Measurements from ENCODE around the gene GRID2. TPM values are rescaled to one million over a fixed set of nuclear protein-coding genes. Genes with fewer than 3 reads are reported as not detected.

The GRID2 gene
- total RNA-seq, 2 donors from 2014 or later = 27.3 to 40.4 TPM

GRCh38 chr4:92636038-92636806 lies 332.5 kb downstream of the GRID2 start:
- H3K9ac ChIP-seq (ENCODE audit: extremely low read depth, low read length, poor library complexity, severe bottlenecking) = no peak overlapping the region
- Mint-ChIP-seq H3K27me3 (ENCODE audit: insufficient read depth) (no peaks in the 10 kb centered on the region), H3K4me3 (no peak overlapping the region), H3K9me3 (no peaks in the 10 kb centered on the region), H3K27ac (no peak overlapping the region), H3K4me1 (peaks cover 11% of the 10 kb centered on the region), H3K36me3 (ENCODE audit: low read depth) (no peaks in the 10 kb centered on the region)
- H3K9me3 ChIP-seq (ENCODE audit: control insufficient read depth, low read length) = no peaks in the 10 kb centered on the region
- no peaks in the 10 kb centered on the region for H3K4me1 ChIP-seq (ENCODE audit: control insufficient read depth, insufficient read depth, low read length)
- H3K4me3 ChIP-seq (ENCODE audit: low read length) = no peak overlapping the region
- WGBS, 2 experiments (ENCODE audit: insufficient coverage in 1 of 2, insufficient read length in 1 of 2) = 83% methylated on average over 1 to 6 of the region's 6 CpGs
- peak overlapping the region; percentile 51 for H3K27ac ChIP-seq (ENCODE audit: low read depth, low read length)
- TF ChIP-seq CTCF (conservative IDR thresholded peaks at IDR 0.05) = no peak
- DNase-seq = no peak
- no peaks in the 10 kb centered on the region for H3K27me3 ChIP-seq (ENCODE audit: control insufficient read depth, insufficient read depth, low read length, poor library complexity, severe bottlenecking)
- H3K36me3 ChIP-seq (ENCODE audit: control insufficient read depth, insufficient read depth, low read length) = no peaks in the 10 kb centered on the region

DNA sequence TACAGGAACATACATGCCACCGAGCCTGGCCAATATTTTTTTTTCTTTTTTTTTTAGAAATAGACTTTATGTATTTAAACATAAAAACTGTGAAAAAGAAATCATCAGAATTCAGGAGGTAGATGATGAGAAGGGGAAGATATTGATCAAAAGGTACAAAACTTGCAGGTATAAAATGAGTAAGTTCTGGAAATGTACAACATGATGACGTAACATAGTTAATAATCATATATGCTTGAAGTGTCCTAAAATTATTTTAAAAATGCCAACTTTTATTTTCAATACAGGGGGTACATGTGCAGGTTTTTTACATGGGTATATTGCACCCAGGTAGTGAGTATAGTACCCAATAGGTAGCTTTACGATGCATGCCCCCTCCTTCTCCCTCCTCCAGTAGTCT lies 337.6 kb downstream of the GRID2 start:
- Histone ChIP-seq H3K36me3 (ENCODE audit: control insufficient read depth, insufficient read depth, low read length) (no peaks in the 10 kb centered on the region), H3K4me3 (ENCODE audit: low read length) (no peak overlapping the region), H3K9me3 (ENCODE audit: control insufficient read depth, low read length) (no peaks in the 10 kb centered on the region), H3K9ac (ENCODE audit: extremely low read depth, low read length, poor library complexity, severe bottlenecking) (no peak overlapping the region), H3K27ac (ENCODE audit: low read depth, low read length) (no peak overlapping the region), H3K27me3 (ENCODE audit: control insufficient read depth, insufficient read depth, low read length, poor library complexity, severe bottlenecking) (no peaks in the 10 kb centered on the region), H3K4me1 (ENCODE audit: control insufficient read depth, insufficient read depth, low read length) (no peaks in the 10 kb centered on the region)
- H3K4me3 Mint-ChIP-seq = no peak overlapping the region
- no peak for TF ChIP-seq CTCF (conservative IDR thresholded peaks at IDR 0.05)
- H3K27ac Mint-ChIP-seq = no peak overlapping the region
- H3K36me3 Mint-ChIP-seq (ENCODE audit: low read depth) = no peaks in the 10 kb centered on the region
- no peaks in the 10 kb centered on the region for H3K27me3 Mint-ChIP-seq (ENCODE audit: insufficient read depth)
- 90 to 100% methylated on average over 1 to 3 of the region's 3 CpGs for WGBS, 2 experiments (ENCODE audit: insufficient coverage in 1 of 2, insufficient read length in 1 of 2)
- no peaks in the 10 kb centered on the region for H3K9me3 Mint-ChIP-seq
- H3K4me1 Mint-ChIP-seq = peaks cover 7% of the 10 kb centered on the region
- DNase-seq = no peak

GRCh38 chr4:92646826-92647225 lies 343.1 kb downstream of the GRID2 start:
- Mint-ChIP-seq H3K36me3 (ENCODE audit: low read depth) (no peaks in the 10 kb centered on the region), H3K27ac (peak overlapping the region; percentile 4), H3K4me1 (no peaks in the 10 kb centered on the region), H3K4me3 (no peak overlapping the region), H3K27me3 (ENCODE audit: insufficient read depth) (no peaks in the 10 kb centered on the region), H3K9me3 (no peaks in the 10 kb centered on the region)
- no peaks in the 10 kb centered on the region for H3K27me3 ChIP-seq (ENCODE audit: control insufficient read depth, insufficient read depth, low read length, poor library complexity, severe bottlenecking)
- DNase-seq = no peak
- no peak for TF ChIP-seq CTCF (conservative IDR thresholded peaks at IDR 0.05)
- H3K9me3 ChIP-seq (ENCODE audit: control insufficient read depth, low read length) = no peaks in the 10 kb centered on the region
- no peak overlapping the region for H3K27ac ChIP-seq (ENCODE audit: low read depth, low read length)
- no peak overlapping the region for H3K9ac ChIP-seq (ENCODE audit: extremely low read depth, low read length, poor library complexity, severe bottlenecking)
- H3K4me3 ChIP-seq (ENCODE audit: low read length) = no peak overlapping the region
- no peaks in the 10 kb centered on the region for H3K4me1 ChIP-seq (ENCODE audit: control insufficient read depth, insufficient read depth, low read length)
- WGBS, 2 experiments (ENCODE audit: insufficient coverage in 1 of 2, insufficient read length in 1 of 2) = 100% methylated on average over 2 of the region's 2 CpGs
- no peaks in the 10 kb centered on the region for H3K36me3 ChIP-seq (ENCODE audit: control insufficient read depth, insufficient read depth, low read length)
